AG04450 (cell line): Measurements from ENCODE around the gene SKAP1. TPM values are rescaled to one million over a fixed set of nuclear protein-coding genes. Genes with fewer than 3 reads are reported as not detected.

ENCODE experiments used
- CTCF ChIA-PET: fragments of 300-600, 350-600 bp; formaldehyde crosslinking; extraction: SDS; loops from one replicate; lab custom pipeline; 2022; ENCODE audit warnings: antibody characterized with exemption, inconsistent platforms; lab: Charles Lee
- POLR2A ChIA-PET: fragments of 350-600 bp; formaldehyde crosslinking; extraction: SDS; loops from one replicate; lab custom pipeline; 2021; ENCODE audit warnings: antibody characterized with exemption, inconsistent platforms; lab: Yijun Ruan, JAX
- DNase-seq: peaks from one replicate; pipeline ENCODE4 v3.0.0-alpha.2; 2011; ENCODE audit warnings: low read depth, low spot score
- H3K27ac ChIP-seq: one replicate; pipeline ENCODE4 v1.5.1; 2012; ENCODE audit warnings: low read depth, low read length, control low read depth
- H3K27me3 ChIP-seq: one replicate; pipeline ENCODE4 v1.6.0; 2012; ENCODE audit warnings: low read length; ENCODE audit not compliant: control insufficient read depth, insufficient read depth
- H3K4me3 ChIP-seq: 2 replicates; pipeline ENCODE4 v1.5.1; 2011; ENCODE audit warnings: mild to moderate bottlenecking, low read depth, low read length, control low read depth
- H3K9me3 ChIP-seq: 2 replicates; pipeline ENCODE4 v1.5.1; 2012; ENCODE audit warnings: low read length; ENCODE audit not compliant: control insufficient read depth, insufficient read depth
- CTCF ChIP-seq: IDR thresholded peaks from 2 replicates; pipeline ENCODE4 v1.5.1; 2011; ENCODE audit warnings: low read depth, low read length, control low read depth, inconsistent platforms
- polyA plus RNA-seq: library from polyadenylated mRNA; depleted of rRNA; stranded (reverse); fragments of >200 nt; gene quantifications from 2 replicates; pipeline ENCODE4 v1.2.3, GENCODE V29; 2011

SKAP1 gene
- polyA plus RNA-seq, 1 experiment = not detected

DNA sequence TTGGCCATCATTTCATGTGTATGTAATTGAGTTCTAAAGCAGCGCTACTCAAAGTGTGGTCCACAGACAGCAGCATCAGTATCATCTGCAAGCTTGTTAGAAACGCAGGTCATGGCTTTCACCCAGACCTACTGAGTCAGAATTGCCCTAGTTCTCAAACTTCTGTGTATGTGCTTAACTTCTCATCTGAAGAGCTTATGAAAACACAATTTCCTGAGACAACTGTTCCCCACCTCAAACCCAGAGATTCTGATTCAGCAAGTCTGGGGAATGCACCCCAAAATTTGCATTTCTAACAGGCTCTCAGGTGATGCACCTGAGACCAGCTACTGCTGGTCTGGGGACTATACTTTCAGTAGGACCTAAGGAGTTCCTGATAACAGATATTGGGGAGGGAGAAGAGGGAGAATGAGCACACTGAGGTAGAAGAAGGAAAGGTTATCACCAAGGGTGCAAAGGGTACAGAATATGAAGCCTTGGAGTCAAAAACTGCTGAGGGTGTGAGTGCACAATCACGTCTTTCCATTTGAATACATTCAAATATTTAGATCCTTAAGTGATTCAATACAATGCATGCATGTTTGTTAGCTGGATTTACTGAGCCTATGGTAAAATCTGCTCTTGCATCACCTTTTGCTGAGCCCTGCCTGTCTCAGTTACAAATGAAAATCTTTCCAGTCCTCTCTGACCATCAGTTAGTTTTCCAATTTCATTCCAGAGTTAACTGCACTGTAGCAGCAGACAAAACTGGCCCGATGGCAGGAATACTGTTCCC lies 29.2 kb upstream of the SKAP1 start:
- ChIA-PET CTCF (no interaction called here), POLR2A (no interaction called here)
- Histone ChIP-seq H3K27ac (no peak overlapping the region), H3K4me3 (no peak overlapping the region), H3K27me3 (peaks cover 35% of the 10 kb centered on the region), H3K9me3 (peaks cover 8% of the 10 kb centered on the region; the same call in 1 of the 2 replicates)
- no peak for TF ChIP-seq CTCF
- DNase-seq = no peak

GRCh38 chr17:48457080-48457836 lies 27.2 kb upstream of the SKAP1 start:
- H3K27me3 ChIP-seq = peaks cover 34% of the 10 kb centered on the region
- POLR2A ChIA-PET = no interaction called here
- H3K9me3 ChIP-seq = peaks cover 8% of the 10 kb centered on the region; the same call in 1 of the 2 replicates
- TF ChIP-seq CTCF = peak; percentile 95
- CTCF ChIA-PET = interaction anchor here (0.6 to 1.9 kb wide), 8 partner anchors 9 to 189 kb away, joined by 3 to 10 read pairs (median 3); no protein-coding TSS in a partner anchor
- DNase-seq = no peak
- no peak overlapping the region for H3K27ac ChIP-seq
- no peak overlapping the region for H3K4me3 ChIP-seq

- Histone ChIP-seq H3K27me3 (peaks cover 32% of the 10 kb centered on the region), H3K4me3 (no peak overlapping the region), H3K9me3 (peaks cover 8% of the 10 kb centered on the region; the same call in 1 of the 2 replicates), H3K27ac (no peak overlapping the region)
- ChIA-PET POLR2A (no interaction called here), CTCF (interaction anchor here (0.6 to 1.9 kb wide), 8 partner anchors 9 to 189 kb away, joined by 3 to 10 read pairs (median 4); no protein-coding TSS in a partner anchor)
- TF ChIP-seq CTCF = no peak
- DNase-seq = no peak
Observed at GRCh38 chr17:48456589-48456988, 26.6 kb upstream of the SKAP1 start.

- peaks cover 32% of the 10 kb centered on the region for H3K27me3 ChIP-seq
Observed at GRCh38 chr17:48455791-48456190, 25.8 kb upstream of the SKAP1 start.

More at GRCh38 chr17:48455791-48456190, 25.8 kb upstream of the SKAP1 start:
- no peak overlapping the region for H3K4me3 ChIP-seq
- peaks cover 8% of the 10 kb centered on the region; the same call in 1 of the 2 replicates for H3K9me3 ChIP-seq
- TF ChIP-seq CTCF = no peak
- no peak overlapping the region for H3K27ac ChIP-seq
- no peak for DNase-seq
- ChIA-PET POLR2A (no interaction called here), CTCF (interaction anchor here (0.6 to 1.4 kb wide), 2 partner anchors 10 to 88 kb away, joined by 4 read pairs; no protein-coding TSS in a partner anchor)
